Lower lobe of right lung (tissue), 2 donors: ENCODE results near the gene CSNK2A1. TPM values are rescaled to one million over a fixed set of nuclear protein-coding genes. Genes with fewer than 3 reads are reported as not detected.

Source experiments
- ATAC-seq, 2 donors: fragments of 200-7000 bp; cut with Tn5 transposase; one replicate each; pipeline ENCODE4 v1.9.1; 2020 to 2022; ENCODE audit warnings: mild to moderate bottlenecking in 2 of 2, moderate library complexity in 2 of 2
- DNase-seq: peaks from one replicate; pipeline ENCODE4 v3.0.0-alpha.2; 2020
- H3K27ac ChIP-seq: fragments of 200-600 bp; one replicate; pipeline ENCODE4 v1.8.0; 2022
- H3K27me3 ChIP-seq: fragments of 200-600 bp; one replicate; pipeline ENCODE4 v1.8.0; 2022; ENCODE audit warnings: low read depth
- H3K36me3 ChIP-seq: fragments of 200-600 bp; one replicate; pipeline ENCODE4 v1.8.0; 2022; ENCODE audit warnings: mild to moderate bottlenecking
- H3K4me1 ChIP-seq: fragments of 200-600 bp; one replicate; pipeline ENCODE4 v1.8.0; 2022
- H3K4me3 ChIP-seq: fragments of 200-600 bp; one replicate; pipeline ENCODE4 v1.8.0; 2022; ENCODE audit warnings: mild to moderate bottlenecking
- H3K9me3 ChIP-seq: fragments of 200-600 bp; one replicate; pipeline ENCODE4 v1.8.0; 2022
- CTCF ChIP-seq: fragments of 200-600 bp; IDR thresholded peaks from one replicate; pipeline ENCODE4 v1.8.0; 2022; ENCODE audit warnings: antibody characterized with exemption, mild to moderate bottlenecking
- intact Hi-C: fragments of 100-400 bp; cut with DNase I; formaldehyde crosslinking; loops from one replicate; pipeline ENCODE4 v1.11.0; 2022
- long read RNA-seq: library from polyadenylated mRNA; unstranded; transcript quantifications from one replicate; pipeline ENCODE4 v2.0.0, GENCODE V29; 2021
- total RNA-seq: library from RNA; stranded (reverse); fragmentation: NEBNext Ultra II Directional; extraction: Animal tissue kit (Norgen Biotek cat#: 25700); gene quantifications from one replicate; pipeline ENCODE4 v1.2.1, GENCODE V29; 2021
- donor health status: DM: no; HTN: yes; CAD: no; lungs with severe emphysema.

CSNK2A1 gene
- total RNA-seq: 86.3 TPM
- long read RNA-seq, full-length matches to known transcripts: 51 of 64 reads
- long read RNA-seq, partial matches to known transcripts: 5 of 64 reads
- long read RNA-seq, other reads (novel, unspliced or antisense): 8 of 64 reads

- TF ChIP-seq CTCF: no peak
- no peaks in the 10 kb centered on the region for H3K36me3 ChIP-seq
- peaks cover 39% of the 10 kb centered on the region for H3K4me1 ChIP-seq
- peak within 1 kb of the TSS; percentile 80 for H3K27ac ChIP-seq
- peak within 1 kb of the TSS; percentile 79 for H3K4me3 ChIP-seq
- ATAC-seq (peak; percentile 99), DNase-seq (peak; percentile 95)
- no peaks in the 10 kb centered on the region for H3K27me3 ChIP-seq
- intact Hi-C loops: no loop called here
- no peaks in the 10 kb centered on the region for H3K9me3 ChIP-seq
Measured at GRCh38 chr20:543369-544152, at the start of gene CSNK2A1. TSS of gene CSNK2A1 (minus strand) at chr20:543790. CDS start at chr20:508551, 35,239 bp downstream.

DNA sequence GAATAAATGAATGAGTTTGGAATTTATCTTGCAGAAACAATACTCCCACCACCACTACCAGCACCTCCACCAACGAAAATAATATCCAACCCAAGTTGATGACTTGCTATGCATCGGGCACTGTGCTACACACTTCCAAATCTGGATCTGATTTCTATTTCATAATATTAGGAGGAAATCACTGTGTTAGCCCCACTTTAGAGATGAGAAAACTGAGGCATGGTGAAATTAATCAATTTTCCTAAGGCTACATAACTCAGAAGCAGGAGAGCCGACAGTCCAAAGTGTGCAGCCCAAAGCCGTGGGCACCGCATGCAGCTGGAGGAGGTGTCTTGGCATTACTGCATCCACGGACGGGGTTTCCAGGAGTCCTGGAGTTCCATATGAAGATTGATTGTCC is 48.9 kb upstream of the CSNK2A1 start:
- no peak for TF ChIP-seq CTCF
- H3K27ac ChIP-seq: no peak overlapping the region
- no peaks in the 10 kb centered on the region for H3K27me3 ChIP-seq
- H3K36me3 ChIP-seq: no peaks in the 10 kb centered on the region
- intact Hi-C loops: no loop called here
- H3K9me3 ChIP-seq: no peaks in the 10 kb centered on the region
- no peak for DNase-seq
- H3K4me1 ChIP-seq: peaks cover 8% of the 10 kb centered on the region
- ATAC-seq: no peak
- H3K4me3 ChIP-seq: no peak overlapping the region

GRCh38 chr20:591941-592340 is 48.4 kb upstream of the CSNK2A1 start:
- intact Hi-C loops: no loop called here
- Histone ChIP-seq H3K4me1 (peaks cover 8% of the 10 kb centered on the region), H3K27me3 (no peaks in the 10 kb centered on the region), H3K4me3 (no peak overlapping the region), H3K27ac (no peak overlapping the region), H3K9me3 (no peaks in the 10 kb centered on the region), H3K36me3 (no peaks in the 10 kb centered on the region)
- DNase-seq: no peak
- ATAC-seq: no peak
- TF ChIP-seq CTCF: no peak

DNA sequence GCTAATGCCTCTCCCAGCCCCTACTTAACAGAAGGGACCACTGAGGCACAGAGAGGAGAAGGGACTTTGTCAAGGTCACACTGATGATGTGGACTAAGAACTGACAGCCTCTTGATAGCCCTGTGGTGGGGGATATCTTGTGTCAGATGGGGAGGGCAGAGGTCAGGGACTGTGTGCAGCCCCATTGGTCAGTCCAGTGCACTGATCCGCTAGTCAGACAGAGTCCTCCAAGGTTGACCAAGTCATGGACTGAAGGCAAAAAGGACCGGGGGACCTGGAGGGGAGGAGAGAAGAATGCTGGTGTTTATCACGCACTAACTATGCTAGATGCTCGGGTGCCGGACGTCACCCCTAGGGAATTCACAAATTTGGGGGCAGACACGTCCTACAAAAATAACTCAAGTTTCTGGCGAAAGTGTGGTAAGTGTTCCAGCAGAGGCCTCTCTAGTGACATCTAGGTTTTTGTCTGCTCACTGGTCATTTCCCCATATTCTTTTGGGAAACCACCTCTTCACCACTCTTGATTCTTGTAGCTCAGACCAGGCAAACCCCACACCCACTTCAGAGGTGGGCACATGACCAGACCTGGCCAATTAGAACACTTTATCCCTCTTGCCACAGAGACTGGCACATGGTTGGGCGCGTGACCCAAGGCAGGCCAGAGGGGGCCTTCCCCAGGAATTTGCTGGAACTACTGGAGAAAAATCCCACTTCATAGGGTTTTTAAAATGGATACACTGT is 45.5 kb upstream of the CSNK2A1 start:
- no peak for TF ChIP-seq CTCF
- DNase-seq (no peak), ATAC-seq (peak in 1 of 2 donors; percentile 28)
- Histone ChIP-seq H3K4me3 (no peak overlapping the region), H3K9me3 (no peaks in the 10 kb centered on the region), H3K4me1 (peaks cover 8% of the 10 kb centered on the region), H3K27me3 (no peaks in the 10 kb centered on the region), H3K36me3 (no peaks in the 10 kb centered on the region), H3K27ac (no peak overlapping the region)
- intact Hi-C loops: no loop called here

GRCh38 chr20:588476-588875 is 44.9 kb upstream of the CSNK2A1 start:
- intact Hi-C loops: no loop called here
- no peak overlapping the region for H3K4me3 ChIP-seq

More at GRCh38 chr20:588476-588875, 44.9 kb upstream of the CSNK2A1 start:
- Histone ChIP-seq H3K4me1 (peaks cover 8% of the 10 kb centered on the region), H3K36me3 (no peaks in the 10 kb centered on the region), H3K9me3 (no peaks in the 10 kb centered on the region), H3K27me3 (no peaks in the 10 kb centered on the region), H3K27ac (no peak overlapping the region)
- ATAC-seq (no peak), DNase-seq (no peak)
- TF ChIP-seq CTCF: no peak
